Endothelial cell (in vitro differentiated cells): ENCODE measurements around the gene TANGO2. TPM values are rescaled to one million over a fixed set of nuclear protein-coding genes. Genes with fewer than 3 reads are reported as not detected.

Experiments used
- DNase-seq: peaks from one replicate; pipeline ENCODE4 v3.0.0; 2021; ENCODE audit warnings: low spot score
- H3K27ac Mint-ChIP-seq: one replicate; pipeline ENCODE4 v1.8.0; 2021; ENCODE audit warnings: mixed read lengths, inconsistent platforms; ENCODE audit not compliant: unreplicated experiment
- H3K27me3 Mint-ChIP-seq: one replicate; pipeline ENCODE4 v1.8.0; 2021; ENCODE audit warnings: mild to moderate bottlenecking, moderate library complexity, mixed read lengths, inconsistent platforms; ENCODE audit not compliant: unreplicated experiment
- H3K36me3 Mint-ChIP-seq: one replicate; pipeline ENCODE4 v1.8.0; 2021; ENCODE audit warnings: mild to moderate bottlenecking, low read depth, mixed read lengths, inconsistent platforms; ENCODE audit not compliant: unreplicated experiment
- H3K4me1 Mint-ChIP-seq: one replicate; pipeline ENCODE4 v1.8.0; 2021; ENCODE audit warnings: mild to moderate bottlenecking, mixed read lengths, inconsistent platforms; ENCODE audit not compliant: unreplicated experiment
- H3K4me3 Mint-ChIP-seq: one replicate; pipeline ENCODE4 v1.8.0; 2021; ENCODE audit warnings: mild to moderate bottlenecking, mixed read lengths, inconsistent platforms; ENCODE audit not compliant: unreplicated experiment
- H3K9me3 Mint-ChIP-seq: one replicate; pipeline ENCODE4 v1.8.0; 2021; ENCODE audit warnings: mixed read lengths, inconsistent platforms; ENCODE audit not compliant: unreplicated experiment
- total RNA-seq: library from RNA; stranded (reverse); fragmentation: NEBNext Ultra II Directional; extraction: Animal tissue kit (Norgen Biotek cat#: 25700); gene quantifications from one replicate; pipeline ENCODE4 v1.2.1, GENCODE V29; 2021; ENCODE audit not compliant: unreplicated experiment
- TF ChIP-seq, protein P1 (sequence below): fragments of 200-600 bp; sonication (generic); IDR thresholded peaks from one replicate; pipeline ENCODE4 v1.5.0; 2021; ENCODE audit warnings: antibody characterized with exemption; ENCODE audit not compliant: unreplicated experiment

TANGO2 gene
- total RNA-seq, 1 donor from 2014 or later: 15.3 TPM

DNA sequence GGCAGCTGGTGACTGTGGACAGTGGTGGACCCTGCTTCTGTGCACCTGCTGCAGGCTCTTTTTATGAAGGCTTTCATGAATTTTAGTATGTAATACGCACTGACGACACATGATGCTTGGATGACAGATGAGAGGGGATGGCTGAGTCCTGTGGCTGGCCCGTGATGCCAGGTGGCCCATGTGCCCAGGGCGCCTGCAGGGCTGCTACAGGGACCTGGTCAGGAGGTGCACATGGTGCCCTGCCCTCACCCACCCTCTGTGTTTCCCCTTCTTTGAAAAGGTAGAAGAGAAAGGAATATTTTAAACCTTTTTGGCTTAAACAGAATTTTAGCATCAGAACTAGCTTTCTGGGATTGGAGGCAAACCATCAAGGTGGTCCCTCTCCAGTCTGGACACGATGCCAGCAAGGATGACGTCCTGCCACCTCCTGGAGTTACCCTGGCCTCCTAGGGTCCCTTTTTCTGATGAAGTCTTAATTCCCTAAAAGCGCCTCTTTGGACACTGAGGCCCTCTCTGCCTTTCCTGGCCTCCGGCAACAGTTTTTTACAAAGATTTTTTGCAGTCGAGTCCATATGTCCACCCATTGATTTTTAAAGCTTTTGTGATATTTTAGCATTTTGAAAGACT, 89.6 kb downstream of the TANGO2 start:
- Mint-ChIP-seq H3K9me3 (no peaks in the 10 kb centered on the region), H3K27ac (no peak overlapping the region), H3K4me1 (peaks cover 9% of the 10 kb centered on the region), H3K36me3 (peaks cover 16% of the 10 kb centered on the region), H3K4me3 (no peak overlapping the region), H3K27me3 (peaks cover 22% of the 10 kb centered on the region)
- no peak for DNase-seq
- TF ChIP-seq, protein P1, sequence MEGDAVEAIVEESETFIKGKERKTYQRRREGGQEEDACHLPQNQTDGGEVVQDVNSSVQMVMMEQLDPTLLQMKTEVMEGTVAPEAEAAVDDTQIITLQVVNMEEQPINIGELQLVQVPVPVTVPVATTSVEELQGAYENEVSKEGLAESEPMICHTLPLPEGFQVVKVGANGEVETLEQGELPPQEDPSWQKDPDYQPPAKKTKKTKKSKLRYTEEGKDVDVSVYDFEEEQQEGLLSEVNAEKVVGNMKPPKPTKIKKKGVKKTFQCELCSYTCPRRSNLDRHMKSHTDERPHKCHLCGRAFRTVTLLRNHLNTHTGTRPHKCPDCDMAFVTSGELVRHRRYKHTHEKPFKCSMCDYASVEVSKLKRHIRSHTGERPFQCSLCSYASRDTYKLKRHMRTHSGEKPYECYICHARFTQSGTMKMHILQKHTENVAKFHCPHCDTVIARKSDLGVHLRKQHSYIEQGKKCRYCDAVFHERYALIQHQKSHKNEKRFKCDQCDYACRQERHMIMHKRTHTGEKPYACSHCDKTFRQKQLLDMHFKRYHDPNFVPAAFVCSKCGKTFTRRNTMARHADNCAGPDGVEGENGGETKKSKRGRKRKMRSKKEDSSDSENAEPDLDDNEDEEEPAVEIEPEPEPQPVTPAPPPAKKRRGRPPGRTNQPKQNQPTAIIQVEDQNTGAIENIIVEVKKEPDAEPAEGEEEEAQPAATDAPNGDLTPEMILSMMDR: no peak

DNA sequence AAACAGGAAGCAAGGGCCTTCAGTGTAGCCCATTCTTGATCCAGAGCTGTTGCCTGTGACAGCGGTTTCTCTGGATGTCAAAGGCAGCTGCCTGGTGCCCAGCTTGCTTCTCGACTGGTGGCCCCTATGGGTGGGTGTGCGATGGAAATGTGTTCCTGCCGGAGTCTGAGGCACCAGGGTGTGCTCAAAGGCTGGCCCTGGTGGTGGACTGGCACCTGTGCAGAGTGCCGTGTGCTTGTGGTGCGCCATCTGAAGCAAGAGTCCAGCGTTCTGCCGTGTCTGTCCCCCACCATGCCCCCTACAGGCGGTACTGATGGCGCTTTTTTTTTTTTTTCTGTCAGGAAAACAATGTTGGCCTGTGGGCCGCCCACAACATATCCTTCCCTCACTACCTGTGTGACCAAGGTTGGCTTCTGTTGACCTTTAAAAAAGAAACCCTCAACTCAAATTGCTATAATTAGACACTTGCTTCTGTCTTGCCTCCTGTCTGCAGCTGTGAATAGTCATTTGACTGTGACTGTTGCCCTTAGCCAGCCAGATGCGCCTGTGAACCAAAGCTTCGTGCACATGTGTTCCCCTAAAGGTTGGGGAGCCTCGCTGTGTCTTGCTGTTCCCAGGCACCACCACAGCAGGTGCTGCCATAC, 90.3 kb downstream of the TANGO2 start:
- Mint-ChIP-seq H3K4me3 (peak overlapping the region; percentile 25), H3K36me3 (peaks cover 16% of the 10 kb centered on the region)

DNA sequence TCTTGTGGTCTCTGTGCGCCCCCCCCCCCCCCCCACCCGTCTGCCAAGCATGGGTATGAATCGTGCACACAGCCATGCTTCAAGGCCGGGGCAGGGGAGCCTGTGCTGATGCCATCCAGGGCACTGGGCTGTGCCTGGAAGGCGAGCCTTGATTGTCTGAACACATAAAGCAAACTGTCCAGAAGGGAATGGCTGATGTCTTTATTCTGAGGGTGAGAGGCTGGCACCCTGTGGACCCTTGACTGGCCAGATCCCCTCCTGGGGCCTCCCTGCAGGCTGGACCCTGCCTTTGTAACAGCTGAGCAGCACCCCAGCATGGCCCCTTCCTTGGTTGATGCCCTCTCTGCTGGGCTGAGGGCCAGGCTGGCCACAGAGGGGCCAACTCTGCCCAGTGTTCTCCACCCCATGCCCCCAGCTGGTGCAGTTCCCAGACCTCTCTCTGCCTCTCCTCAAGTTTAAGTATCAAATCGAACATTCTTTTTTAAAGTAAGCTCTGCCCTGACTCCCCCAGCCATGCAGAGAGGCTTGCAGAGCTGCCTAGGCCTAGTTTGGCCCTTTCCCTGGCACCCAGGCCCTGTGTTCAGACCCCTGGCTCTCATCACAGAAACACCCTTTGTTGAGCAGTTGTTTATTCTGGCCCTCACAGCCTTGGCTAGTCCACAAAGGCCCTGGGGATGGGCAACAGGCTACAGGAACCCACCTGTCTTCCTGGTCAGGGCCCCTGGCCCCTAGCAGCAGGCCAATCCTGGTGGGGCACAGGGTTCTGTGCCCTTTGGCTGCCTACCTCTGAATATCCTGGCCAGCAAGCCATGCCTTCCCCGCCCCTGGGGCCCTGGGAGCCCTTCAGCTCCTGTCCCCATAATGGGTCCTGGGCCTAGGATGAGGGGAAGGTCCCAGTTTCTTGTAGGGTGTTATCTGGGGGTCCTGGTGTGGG, 91.0 kb downstream of the TANGO2 start:
- H3K4me1 Mint-ChIP-seq: peaks cover 11% of the 10 kb centered on the region
- TF ChIP-seq, protein P1: no peak
- H3K4me3 Mint-ChIP-seq: no peak overlapping the region
- H3K27me3 Mint-ChIP-seq: peaks cover 20% of the 10 kb centered on the region
- H3K27ac Mint-ChIP-seq: no peak overlapping the region
- no peak for DNase-seq
- peaks cover 14% of the 10 kb centered on the region for H3K36me3 Mint-ChIP-seq
- no peaks in the 10 kb centered on the region for H3K9me3 Mint-ChIP-seq

More for the DNA sequence above, 90.3 kb downstream of the TANGO2 start:
- peaks cover 22% of the 10 kb centered on the region for H3K27me3 Mint-ChIP-seq
- H3K27ac Mint-ChIP-seq: no peak overlapping the region
- TF ChIP-seq, protein P1: peak; percentile 62
- H3K4me1 Mint-ChIP-seq: peaks cover 11% of the 10 kb centered on the region
- H3K9me3 Mint-ChIP-seq: no peaks in the 10 kb centered on the region
- no peak for DNase-seq

DNA sequence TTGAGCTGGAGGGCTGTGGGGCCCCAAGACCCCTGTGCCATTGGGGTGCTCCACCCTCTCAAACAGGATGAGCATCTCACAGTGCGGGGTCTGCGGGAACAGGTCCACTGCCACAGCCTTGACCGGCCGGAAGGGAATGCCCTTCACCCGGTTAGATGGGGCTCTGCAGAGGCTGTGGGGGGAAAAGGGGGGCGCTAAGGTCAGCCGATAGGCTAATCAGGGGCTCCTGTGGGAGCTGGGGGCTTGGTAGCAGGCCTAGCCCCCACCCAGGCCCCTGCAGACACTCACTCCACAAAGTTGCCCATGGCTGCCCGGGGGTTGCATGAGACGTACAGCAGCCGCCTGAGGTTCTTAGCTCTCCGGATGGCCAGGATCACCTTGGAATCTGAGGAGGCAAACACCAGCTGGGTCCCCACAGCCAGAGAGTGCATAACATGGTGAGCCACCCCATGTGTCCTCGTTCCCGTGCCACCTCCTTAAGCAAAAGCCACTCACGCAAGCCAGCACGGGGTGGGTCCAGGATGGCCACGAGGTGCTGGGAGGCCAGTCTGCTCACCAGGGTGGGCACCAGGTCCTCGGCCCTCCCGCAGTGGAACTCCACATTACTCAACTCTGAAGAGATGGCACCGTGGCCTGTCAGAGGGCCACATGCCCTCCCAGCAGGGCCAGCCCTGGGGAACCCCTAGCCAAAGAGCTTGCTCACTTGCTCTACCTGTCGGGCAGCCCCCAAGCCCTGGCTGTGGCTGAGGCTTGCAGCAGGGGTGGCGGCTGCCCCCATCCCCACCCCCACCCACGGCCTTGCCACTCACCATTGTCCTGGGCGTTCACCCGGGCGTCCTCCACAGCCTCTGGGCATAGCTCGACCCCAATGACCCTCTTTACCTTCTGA, 92.0 kb downstream of the TANGO2 start:
- no peak for DNase-seq
- H3K27me3 Mint-ChIP-seq: peaks cover 17% of the 10 kb centered on the region
- TF ChIP-seq, protein P1: no peak
- no peaks in the 10 kb centered on the region for H3K9me3 Mint-ChIP-seq
- peaks cover 7% of the 10 kb centered on the region for H3K36me3 Mint-ChIP-seq
- peaks cover 11% of the 10 kb centered on the region for H3K4me1 Mint-ChIP-seq
- H3K4me3 Mint-ChIP-seq: no peak overlapping the region
- H3K27ac Mint-ChIP-seq: no peak overlapping the region
